K562 (cell line): ENCODE measurements around the gene UBE2G2. TPM values are rescaled to one million over a fixed set of nuclear protein-coding genes. Genes with fewer than 3 reads are reported as not detected.

Experiments used
- CHD2 ChIP-seq: IDR thresholded peaks from 2 replicates; pipeline ENCODE4 v1.6.1; 2011; ENCODE audit warnings: low read depth, low read length
- EHMT2 ChIP-seq: fragments of 450-650 bp; IDR thresholded peaks from 2 replicates; pipeline ENCODE4 v1.6.1; 2018; ENCODE audit warnings: antibody characterized with exemption
- MYBL2 ChIP-seq, 2 experiments: fragments of 450-650 bp in 1 of 2; sonication (generic) in 1 of 2; formaldehyde crosslinking in 1 of 2; IDR thresholded peaks; 2 replicates each; pipeline versions ENCODE4 v1.6.1 to v1.8.1; 2017 to 2022; ENCODE audit warnings: borderline replicate concordance in 1 of 2, inconsistent platforms in 1 of 2, low read depth in 1 of 2, mild to moderate bottlenecking in 1 of 2, missing genetic modification reagents in 1 of 2, moderate library complexity in 1 of 2
- NR4A1 ChIP-seq, 2 experiments: fragments of 250-450 bp in 1 of 2; fragments of 450-650 bp in 1 of 2; sonication (Bioruptor Pico) in 1 of 2; IDR thresholded peaks; 2 replicates each; pipeline versions ENCODE4 v1.4.0 to v1.6.1; 2016 to 2020; ENCODE audit warnings: mild to moderate bottlenecking in 2 of 2, missing compliant biosample characterization in 1 of 2, missing genetic modification characterization in 1 of 2, moderate library complexity in 1 of 2
- PCBP2 ChIP-seq: fragments of 200-400 bp; formaldehyde crosslinking; IDR thresholded peaks from 2 replicates; pipeline ENCODE4 v1.6.1; 2018; ENCODE audit warnings: low read length, low read depth, mild to moderate bottlenecking, moderate library complexity; ENCODE audit not compliant: poor library complexity, severe bottlenecking
- POLR2A ChIP-seq: fragments of 450-650 bp; conservative IDR thresholded peaks from 2 replicates; pipeline ENCODE4 v1.6.1; 2016
- RBM22 ChIP-seq: fragments of 200-400 bp; formaldehyde crosslinking; IDR thresholded peaks from 2 replicates; pipeline ENCODE4 v1.6.1; 2018; ENCODE audit warnings: low read length, low read depth; ENCODE audit not compliant: poor library complexity, severe bottlenecking
- SMAD2 ChIP-seq: fragments of 150-350 bp; IDR thresholded peaks from 2 replicates; pipeline ENCODE4 v1.6.1; 2014; ENCODE audit warnings: low read depth, mild to moderate bottlenecking, low read length
- SMARCA4 ChIP-seq: fragments of 450-650 bp; IDR thresholded peaks from 2 replicates; pipeline ENCODE4 v1.6.1; 2016
- TAL1 ChIP-seq: fragments of 450-650 bp; IDR thresholded peaks from 2 replicates; pipeline ENCODE4 v1.6.1; 2016; ENCODE audit warnings: mild to moderate bottlenecking
- ZFX ChIP-seq: sonication (generic); formaldehyde crosslinking; IDR thresholded peaks from 2 replicates; pipeline ENCODE4 v1.8.0; 2022; ENCODE audit warnings: mild to moderate bottlenecking, missing genetic modification reagents, moderate library complexity
- ZNF146 ChIP-seq: IDR thresholded peaks from one replicate; pipeline ENCODE4 v1.6.1; 2018; ENCODE audit warnings: missing compliant biosample characterization; ENCODE audit not compliant: unreplicated experiment
- ZNF217 ChIP-seq: sonication (generic); formaldehyde crosslinking; IDR thresholded peaks from 2 replicates; pipeline ENCODE4 v1.8.0; 2022; ENCODE audit warnings: mild to moderate bottlenecking, missing genetic modification reagents
- polyA plus RNA-seq, 8 experiments: library from polyadenylated mRNA; depleted of rRNA in 4 of 8; stranded (reverse) in 5 of 8; unstranded in 3 of 8; fragments of >200 nt; fragmentation: Nextera tagmentation in 2 of 8; fragmentation: Illumina TruSeq in 1 of 8; extraction: Ambion mirVana in 2 of 8; extraction: Trizol in 1 of 8; gene quantifications; 2 replicates each; pipeline versions ENCODE4 v1.2.1 to v1.2.3, GENCODE V29; 2011 to 2014; ENCODE audit warnings: inconsistent platforms in 1 of 8, missing spikeins in 1 of 8
- total RNA-seq, 7 experiments: library from RNA; depleted of rRNA in 6 of 7; stranded (reverse); fragments of >200 nt in 6 of 7; fragmentation: Illumina TruSeq in 2 of 7; extraction: Trizol in 2 of 7; gene quantifications; 2 replicates each; pipeline versions ENCODE4 v1.2.1 to v1.2.3, GENCODE V29; 2011 to 2021; ENCODE audit warnings: low replicate concordance in 1 of 7
- TF ChIP-seq, protein P1 (sequence below): fragments of 250-450 bp; sonication (Bioruptor Pico); IDR thresholded peaks from 2 replicates; pipeline ENCODE4 v1.8.0; 2021; ENCODE audit warnings: moderate library complexity, mild to moderate bottlenecking, inconsistent platforms
- TF ChIP-seq, protein P2 (sequence below): fragments of 250-450 bp; sonication (Bioruptor Pico); IDR thresholded peaks from 2 replicates; pipeline ENCODE4 v1.4.0; 2020
- TF ChIP-seq, protein P3 (sequence below): fragments of 250-450 bp; sonication (Bioruptor Pico); IDR thresholded peaks from 2 replicates; pipeline ENCODE4 v1.4.0; 2020; ENCODE audit warnings: borderline replicate concordance
- TF ChIP-seq, protein P4 (sequence below): fragments of 200-800 bp; sonication (Bioruptor generic); IDR thresholded peaks from 2 replicates; pipeline ENCODE4 v1.6.1; 2017; ENCODE audit warnings: missing genetic modification characterization, missing compliant biosample characterization

UBE2G2 gene
- total and polyA plus RNA-seq, 9 of the 15 experiments (the other 6 are each of a cell fraction or from before 2014, with no cell fraction given): 47.5 to 225 (median 140) TPM

DNA sequence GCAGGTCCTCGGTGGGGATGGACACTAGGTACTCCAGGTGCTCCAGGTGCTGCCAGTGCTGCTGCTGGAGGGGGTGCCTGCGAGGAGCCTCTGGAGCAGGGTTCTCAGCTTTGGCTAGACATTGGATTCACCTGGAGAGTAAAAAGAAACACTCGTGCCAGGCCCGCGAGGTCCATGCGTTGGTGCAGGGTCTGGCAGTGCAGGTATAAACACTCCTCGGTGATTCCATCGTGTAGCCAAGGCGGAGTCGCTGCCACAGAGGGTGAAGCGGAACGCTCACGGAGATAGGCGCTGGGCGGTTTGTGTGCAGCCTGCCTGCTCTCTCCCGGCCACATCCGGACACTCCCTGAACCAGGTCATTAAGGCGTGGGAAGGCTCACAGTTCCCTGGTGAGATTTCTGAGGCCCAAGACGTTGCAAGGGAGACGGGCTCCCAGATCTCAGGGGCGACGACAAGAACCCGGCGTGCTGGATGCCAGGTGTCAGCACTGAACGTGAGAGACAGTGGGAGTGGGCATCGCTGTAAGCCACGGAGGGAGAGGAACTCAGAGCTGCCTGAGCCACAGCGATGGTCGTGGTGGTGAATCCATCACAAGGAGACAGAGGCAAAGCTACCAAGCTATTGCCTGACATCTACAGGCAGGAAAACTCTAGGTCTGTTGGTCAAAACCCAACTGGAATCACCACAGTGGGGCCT is 33.5 kb upstream of the UBE2G2 start (continued):
- TF ChIP-seq, protein P1, sequence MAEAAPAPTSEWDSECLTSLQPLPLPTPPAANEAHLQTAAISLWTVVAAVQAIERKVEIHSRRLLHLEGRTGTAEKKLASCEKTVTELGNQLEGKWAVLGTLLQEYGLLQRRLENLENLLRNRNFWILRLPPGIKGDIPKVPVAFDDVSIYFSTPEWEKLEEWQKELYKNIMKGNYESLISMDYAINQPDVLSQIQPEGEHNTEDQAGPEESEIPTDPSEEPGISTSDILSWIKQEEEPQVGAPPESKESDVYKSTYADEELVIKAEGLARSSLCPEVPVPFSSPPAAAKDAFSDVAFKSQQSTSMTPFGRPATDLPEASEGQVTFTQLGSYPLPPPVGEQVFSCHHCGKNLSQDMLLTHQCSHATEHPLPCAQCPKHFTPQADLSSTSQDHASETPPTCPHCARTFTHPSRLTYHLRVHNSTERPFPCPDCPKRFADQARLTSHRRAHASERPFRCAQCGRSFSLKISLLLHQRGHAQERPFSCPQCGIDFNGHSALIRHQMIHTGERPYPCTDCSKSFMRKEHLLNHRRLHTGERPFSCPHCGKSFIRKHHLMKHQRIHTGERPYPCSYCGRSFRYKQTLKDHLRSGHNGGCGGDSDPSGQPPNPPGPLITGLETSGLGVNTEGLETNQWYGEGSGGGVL (CRISPR knock-in tag): no peak
- TF ChIP-seq MYBL2 (IDR thresholded peaks at IDR 0.05; ENCODE audit: low read depth) (no peak), MYBL2 (CRISPR knock-in tag; IDR thresholded peaks at IDR 0.05; ENCODE audit: borderline replicate concordance) (no peak), ZNF146 (CRISPR knock-in tag) (no peak), SMAD2 (no peak), TAL1 (no peak; the same call in 1 of the 2 replicates), ZNF217 (CRISPR knock-in tag) (no peak), RBM22 (no peak), PCBP2 (no peak), POLR2A (no peak), EHMT2 (no peak), ZFX (CRISPR knock-in tag) (no peak), CHD2 (no peak), SMARCA4 (0 out of 2 replicates have a peak, but pooled peaks have one; percentile 20), NR4A1 (CRISPR knock-in tag; IDR thresholded peaks at IDR 0.05) (no peak), NR4A1 (tag; IDR thresholded peaks at IDR 0.05) (no peak)
- TF ChIP-seq, protein P2, sequence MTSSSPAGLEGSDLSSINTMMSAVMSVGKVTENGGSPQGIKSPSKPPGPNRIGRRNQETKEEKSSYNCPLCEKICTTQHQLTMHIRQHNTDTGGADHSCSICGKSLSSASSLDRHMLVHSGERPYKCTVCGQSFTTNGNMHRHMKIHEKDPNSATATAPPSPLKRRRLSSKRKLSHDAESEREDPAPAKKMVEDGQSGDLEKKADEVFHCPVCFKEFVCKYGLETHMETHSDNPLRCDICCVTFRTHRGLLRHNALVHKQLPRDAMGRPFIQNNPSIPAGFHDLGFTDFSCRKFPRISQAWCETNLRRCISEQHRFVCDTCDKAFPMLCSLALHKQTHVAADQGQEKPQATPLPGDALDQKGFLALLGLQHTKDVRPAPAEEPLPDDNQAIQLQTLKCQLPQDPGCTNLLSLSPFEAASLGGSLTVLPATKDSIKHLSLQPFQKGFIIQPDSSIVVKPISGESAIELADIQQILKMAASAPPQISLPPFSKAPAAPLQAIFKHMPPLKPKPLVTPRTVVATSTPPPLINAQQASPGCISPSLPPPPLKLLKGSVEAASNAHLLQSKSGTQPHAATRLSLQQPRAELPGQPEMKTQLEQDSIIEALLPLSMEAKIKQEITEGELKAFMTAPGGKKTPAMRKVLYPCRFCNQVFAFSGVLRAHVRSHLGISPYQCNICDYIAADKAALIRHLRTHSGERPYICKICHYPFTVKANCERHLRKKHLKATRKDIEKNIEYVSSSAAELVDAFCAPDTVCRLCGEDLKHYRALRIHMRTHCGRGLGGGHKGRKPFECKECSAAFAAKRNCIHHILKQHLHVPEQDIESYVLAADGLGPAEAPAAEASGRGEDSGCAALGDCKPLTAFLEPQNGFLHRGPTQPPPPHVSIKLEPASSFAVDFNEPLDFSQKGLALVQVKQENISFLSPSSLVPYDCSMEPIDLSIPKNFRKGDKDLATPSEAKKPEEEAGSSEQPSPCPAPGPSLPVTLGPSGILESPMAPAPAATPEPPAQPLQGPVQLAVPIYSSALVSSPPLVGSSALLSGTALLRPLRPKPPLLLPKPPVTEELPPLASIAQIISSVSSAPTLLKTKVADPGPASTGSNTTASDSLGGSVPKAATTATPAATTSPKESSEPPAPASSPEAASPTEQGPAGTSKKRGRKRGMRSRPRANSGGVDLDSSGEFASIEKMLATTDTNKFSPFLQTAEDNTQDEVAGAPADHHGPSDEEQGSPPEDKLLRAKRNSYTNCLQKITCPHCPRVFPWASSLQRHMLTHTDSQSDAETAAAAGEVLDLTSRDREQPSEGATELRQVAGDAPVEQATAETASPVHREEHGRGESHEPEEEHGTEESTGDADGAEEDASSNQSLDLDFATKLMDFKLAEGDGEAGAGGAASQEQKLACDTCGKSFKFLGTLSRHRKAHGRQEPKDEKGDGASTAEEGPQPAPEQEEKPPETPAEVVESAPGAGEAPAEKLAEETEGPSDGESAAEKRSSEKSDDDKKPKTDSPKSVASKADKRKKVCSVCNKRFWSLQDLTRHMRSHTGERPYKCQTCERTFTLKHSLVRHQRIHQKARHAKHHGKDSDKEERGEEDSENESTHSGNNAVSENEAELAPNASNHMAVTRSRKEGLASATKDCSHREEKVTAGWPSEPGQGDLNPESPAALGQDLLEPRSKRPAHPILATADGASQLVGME: 0 out of 2 replicates have a peak, but pooled peaks have one; percentile 6
- TF ChIP-seq, protein P3, sequence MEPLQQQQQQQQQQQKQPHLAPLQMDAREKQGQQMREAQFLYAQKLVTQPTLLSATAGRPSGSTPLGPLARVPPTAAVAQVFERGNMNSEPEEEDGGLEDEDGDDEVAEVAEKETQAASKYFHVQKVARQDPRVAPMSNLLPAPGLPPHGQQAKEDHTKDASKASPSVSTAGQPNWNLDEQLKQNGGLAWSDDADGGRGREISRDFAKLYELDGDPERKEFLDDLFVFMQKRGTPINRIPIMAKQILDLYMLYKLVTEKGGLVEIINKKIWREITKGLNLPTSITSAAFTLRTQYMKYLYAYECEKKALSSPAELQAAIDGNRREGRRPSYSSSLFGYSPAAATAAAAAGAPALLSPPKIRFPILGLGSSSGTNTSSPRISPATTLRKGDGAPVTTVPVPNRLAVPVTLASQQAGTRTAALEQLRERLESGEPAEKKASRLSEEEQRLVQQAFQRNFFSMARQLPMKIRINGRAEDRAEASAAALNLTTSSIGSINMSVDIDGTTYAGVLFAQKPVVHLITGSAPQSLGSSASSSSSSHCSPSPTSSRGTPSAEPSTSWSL (CRISPR knock-in tag): no peak
- TF ChIP-seq, protein P4, sequence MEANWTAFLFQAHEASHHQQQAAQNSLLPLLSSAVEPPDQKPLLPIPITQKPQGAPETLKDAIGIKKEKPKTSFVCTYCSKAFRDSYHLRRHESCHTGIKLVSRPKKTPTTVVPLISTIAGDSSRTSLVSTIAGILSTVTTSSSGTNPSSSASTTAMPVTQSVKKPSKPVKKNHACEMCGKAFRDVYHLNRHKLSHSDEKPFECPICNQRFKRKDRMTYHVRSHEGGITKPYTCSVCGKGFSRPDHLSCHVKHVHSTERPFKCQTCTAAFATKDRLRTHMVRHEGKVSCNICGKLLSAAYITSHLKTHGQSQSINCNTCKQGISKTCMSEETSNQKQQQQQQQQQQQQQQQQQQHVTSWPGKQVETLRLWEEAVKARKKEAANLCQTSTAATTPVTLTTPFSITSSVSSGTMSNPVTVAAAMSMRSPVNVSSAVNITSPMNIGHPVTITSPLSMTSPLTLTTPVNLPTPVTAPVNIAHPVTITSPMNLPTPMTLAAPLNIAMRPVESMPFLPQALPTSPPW (CRISPR knock-in tag): no peak
